Measurements from ENCODE around the gene TIMM10B.

Gene TIMM10B, protein sequence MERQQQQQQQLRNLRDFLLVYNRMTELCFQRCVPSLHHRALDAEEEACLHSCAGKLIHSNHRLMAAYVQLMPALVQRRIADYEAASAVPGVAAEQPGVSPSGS

DNA sequence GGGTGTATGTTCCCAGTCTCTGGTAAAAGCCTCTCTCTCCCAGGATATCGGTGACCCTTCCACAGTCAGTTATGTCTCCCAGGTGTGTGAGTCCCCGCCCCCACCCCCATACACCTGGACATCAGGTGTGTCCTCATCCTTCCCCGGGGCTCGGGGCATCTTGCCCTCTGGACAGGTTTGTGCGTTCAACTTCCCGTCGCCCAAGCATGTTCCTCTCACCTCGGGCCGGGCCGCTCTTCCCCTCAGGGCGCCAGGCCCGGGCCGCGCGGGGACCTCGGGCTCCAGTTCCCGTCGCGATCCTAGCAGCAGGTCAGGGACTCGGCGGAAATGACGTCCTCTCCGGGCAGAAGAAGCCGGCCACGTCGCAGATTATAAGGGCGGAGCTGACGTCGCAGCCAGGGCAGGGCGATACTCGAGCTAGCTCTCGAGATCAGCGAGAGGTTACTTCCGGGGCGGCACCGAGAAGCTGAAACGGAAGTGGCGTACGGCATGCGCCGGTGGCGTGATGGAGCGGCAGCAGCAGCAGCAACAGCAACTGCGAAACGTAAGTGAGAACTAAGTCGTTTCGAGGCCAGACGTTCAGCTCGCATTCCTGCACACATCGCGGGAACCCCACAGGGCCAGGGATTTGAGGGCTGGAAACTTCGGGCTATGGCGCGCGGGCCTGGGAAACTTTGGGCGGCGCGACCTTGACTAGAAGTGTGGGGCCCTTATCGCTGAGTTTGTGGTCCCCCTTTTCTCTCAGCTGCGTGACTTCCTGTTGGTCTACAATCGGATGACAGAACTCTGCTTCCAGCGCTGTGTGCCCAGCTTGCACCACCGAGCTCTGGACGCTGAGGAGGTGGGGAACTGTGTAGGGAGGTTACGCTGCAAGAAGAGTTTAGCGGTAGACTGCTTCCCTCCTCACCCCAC, at the start of gene TIMM10B, which contains the start of gene ARFIP2:
TSS of gene TIMM10B (plus strand) at position 490 of the 912 bp plus-strand sequence. CDS start at position 506, 16 bp downstream.
TSS of gene ARFIP2 (minus strand) at position 320 of the 912 bp plus-strand sequence. CDS start 910 bp downstream, outside the sequence.
- peak; percentile 84 for DNase-seq

DNA sequence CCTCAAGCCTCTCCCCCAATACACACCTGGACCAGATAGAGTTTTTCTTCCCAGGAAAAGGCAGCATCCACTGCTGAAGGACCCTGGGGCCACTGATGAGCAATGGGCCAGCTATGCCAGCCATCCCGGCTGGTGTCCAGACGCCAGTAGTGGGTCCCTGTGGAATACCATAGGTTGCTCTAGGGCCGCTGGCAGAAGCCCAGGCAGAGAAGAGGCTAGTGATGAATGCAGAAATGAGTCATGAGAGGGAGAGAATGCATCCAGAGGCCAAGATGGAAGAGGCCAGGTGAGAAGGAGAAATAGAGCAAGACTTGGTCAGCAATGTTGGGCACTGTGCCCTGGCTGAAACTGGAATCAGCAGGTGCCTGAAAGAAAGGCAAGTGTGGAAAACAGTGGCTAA, 49.4 kb upstream of the TIMM10B start:
- DNase-seq: no peak

DNA sequence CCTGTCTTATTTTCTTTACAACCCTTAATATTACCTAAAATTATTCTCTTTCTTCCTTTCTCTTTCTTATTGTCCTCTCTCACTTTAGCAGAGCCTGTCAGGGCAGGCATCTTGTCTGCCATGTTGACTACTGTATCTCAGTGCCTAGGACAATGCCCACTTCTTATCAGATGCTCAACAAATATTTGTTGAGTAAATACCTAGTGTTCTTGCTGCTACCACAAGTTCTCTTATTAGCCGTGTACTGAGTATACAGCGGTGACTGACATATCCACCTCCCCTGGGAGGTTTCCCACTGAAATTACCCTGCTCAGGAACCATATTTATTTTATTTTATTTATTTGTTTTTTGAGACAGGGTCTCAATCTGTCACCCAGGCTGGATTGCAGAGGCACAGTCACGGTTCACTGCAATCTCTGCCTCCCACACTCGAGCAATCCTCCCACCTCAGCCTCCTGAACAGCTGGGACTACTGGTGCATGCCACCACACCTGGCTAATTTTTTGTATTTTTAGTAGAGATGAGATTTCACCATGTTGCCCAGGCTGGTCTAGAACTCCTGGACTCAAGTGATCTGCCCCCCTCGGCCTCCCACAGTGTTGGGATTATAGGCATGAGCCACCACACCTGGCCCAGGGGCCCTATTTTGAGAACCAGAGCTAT, 47.2 kb upstream of the TIMM10B start:
- DNase-seq: no peak

DNA sequence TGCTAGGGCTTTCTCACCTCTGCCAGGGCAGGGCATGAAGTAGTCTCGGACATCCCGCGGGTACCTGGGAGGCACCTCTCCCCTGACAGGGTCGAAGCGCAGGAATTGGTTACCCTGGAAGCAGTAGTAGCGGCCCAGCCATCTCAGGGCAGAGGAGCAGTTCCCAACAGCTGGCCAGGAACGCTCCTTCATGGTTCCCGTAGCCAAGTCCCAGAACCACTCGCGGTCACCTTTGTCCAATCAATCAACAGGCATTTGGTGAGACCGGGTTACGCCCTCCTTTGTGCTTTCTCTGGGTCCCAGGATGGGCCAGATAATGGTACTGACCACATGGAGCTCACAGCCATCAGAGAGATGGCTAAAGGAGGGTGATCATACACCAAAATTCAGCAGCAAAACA, 43.9 kb upstream of the TIMM10B start:
- DNase-seq: no peak

DNA sequence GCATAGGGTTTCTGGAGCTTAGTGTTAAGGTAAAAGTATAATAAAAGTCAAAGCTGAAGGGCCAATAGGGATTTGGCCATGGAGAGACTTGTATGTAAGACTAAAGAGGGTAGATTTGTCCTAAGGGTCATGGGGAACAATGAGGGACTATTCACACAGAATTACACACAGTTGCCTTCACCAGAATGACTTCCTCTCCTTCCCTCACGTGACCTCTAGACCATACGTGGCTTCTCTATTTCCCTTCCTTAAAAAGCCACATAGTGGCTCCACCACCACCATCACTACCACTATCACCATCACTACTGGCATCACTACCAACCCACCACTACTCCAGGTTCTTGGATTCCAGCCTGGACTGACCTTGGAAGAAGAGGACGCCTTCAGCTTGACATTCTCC, 43.3 kb upstream of the TIMM10B start:
- no peak for DNase-seq

DNA sequence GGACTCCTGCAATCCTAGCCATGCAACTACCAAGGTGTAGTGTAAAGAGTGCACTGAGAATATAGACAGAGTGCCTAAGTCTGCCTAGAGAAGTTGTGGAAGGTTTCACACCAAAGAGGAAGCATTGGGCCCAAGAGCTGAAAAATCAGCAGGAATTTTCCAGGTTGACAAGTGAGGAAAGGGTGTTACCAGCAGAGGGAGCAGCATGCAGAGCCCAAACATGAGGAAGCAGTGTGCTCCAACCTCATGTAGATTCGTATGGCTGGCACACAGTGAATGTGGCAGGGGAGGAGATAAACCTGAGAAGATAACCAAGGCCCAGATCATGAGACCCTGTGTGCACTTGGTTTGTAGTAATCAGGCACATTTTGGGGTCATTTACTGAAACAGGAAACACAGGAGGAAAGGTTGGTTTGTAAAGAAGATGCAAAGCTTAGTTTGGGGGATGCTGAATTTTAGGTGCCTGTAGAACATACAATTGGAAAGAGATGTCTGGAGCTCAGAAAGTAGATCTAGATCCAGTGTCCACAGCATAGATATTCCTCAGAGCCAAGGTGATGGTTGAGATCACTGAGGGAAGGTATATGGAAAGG, 42.2 kb upstream of the TIMM10B start:
- no peak for DNase-seq

DNA sequence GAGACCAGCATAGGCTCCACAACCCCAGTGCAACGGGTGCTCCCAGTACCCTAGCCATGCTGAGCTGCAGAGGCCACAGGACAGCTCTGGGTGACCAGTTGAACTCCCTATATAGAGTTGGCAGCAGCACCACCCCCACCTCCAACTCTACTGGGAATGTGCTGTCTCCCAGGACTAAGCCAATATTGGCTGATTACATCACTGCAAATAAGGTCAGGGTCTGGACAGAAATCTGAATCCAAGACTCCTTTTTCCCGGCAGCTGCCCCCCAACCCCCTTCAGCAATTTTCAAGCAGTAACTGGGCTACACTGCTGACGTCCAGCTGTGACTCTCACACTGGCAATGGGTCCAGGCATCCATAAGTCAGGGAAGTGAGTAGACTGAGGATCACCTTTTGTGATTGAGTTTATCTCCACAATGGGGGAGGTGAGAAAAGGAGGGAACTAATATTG, 40.4 kb upstream of the TIMM10B start, which contains the start of gene HPX:
TSS of gene HPX (minus strand) at position 82 of the 453 bp plus-strand sequence. CDS start at position 58, 24 bp downstream.
- no peak for DNase-seq

DNA sequence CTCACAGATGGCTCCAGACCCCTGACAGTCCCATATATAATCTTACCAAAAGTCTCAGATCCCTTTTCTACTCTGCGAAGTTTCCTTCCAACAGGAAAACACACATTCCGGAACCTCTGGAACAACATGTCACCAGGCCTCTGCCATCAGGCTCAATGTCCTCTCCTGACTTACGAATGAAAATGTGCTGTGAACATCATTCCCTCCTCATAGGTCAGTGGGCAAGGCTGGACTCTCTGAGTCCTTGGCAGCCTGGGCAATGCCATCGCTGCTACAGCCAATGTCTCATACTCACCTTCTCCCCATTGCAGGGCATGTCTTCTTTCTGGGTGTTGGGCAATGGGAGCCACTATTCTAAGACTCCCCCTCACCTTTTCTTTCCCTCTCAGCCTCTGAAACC, 38.9 kb upstream of the TIMM10B start:
- DNase-seq: no peak

DNA sequence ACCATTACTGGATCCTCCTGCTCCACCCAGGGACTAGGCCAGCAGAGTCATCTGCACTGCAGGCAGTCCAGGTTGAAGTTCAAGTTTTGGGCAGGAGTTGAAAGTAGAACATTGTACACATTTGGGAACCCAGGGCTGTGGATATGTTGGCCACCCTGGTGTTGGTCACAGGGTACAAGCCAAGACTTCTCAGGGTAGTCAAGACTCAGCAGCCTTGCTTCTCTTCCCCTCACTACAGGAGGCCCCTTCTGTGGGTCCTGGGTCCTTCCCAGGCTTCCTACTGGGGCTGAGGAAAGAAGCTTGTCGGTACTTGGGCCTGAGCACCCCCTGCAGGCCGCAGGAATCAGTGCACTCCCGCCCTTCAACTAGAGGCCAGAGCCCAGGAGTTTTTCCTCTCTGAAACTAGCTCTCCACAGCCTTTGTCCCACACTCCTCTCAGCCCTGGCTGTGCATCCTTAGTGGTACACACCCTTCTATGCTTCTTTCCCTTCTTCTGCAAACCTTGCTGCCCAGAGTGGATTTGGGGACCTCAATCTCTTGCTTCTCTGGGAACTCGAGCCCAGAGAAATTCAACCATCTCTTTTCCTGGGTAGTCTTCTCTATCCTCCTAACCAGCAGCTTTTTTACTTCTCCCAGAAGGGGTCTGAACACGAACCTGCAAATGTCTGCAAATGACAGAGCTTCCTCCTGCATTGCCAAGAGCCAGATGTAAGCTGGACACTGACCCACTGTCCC, 37.9 kb upstream of the TIMM10B start:
- no peak for DNase-seq

DNA sequence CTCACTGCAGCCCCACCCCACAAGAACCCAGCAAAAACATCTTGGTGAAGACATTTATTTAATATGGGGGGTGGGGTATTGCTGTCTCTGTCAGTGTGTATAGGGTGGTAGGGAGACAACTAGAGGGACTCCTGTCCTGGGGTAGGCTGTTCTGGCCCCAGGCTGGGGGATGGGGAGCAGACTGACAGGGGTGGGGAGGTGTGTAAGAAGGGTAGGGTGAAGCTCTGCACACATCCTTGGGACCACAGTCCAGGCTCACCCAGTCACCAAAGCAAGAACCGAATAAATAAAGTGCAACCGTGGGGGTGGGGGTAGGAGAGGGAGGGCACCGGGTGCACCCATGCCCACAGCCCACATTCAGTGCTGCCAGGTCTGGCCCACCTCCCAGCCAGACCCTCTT, 32.7 kb upstream of the TIMM10B start:
- DNase-seq: no peak

DNA sequence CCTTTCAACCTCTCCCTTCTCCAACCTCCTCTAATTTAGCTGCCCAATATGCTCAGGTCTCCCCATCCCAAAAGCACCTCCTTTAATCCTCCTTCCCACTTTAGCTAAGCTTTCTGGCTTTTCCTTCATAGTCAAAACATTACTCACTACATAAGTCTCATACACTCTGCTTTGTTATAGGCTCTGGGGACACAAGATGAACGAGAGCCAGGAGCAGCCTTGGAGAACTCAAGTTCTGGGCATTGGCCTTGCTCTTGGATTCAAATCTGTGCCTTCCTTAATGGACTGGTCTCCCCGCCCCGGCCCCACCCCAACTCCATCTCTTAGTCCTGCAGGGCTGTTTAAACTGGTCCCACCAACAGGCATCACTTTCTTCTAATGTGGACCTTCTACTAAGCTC, 29.1 kb upstream of the TIMM10B start:
- no peak for DNase-seq

DNA sequence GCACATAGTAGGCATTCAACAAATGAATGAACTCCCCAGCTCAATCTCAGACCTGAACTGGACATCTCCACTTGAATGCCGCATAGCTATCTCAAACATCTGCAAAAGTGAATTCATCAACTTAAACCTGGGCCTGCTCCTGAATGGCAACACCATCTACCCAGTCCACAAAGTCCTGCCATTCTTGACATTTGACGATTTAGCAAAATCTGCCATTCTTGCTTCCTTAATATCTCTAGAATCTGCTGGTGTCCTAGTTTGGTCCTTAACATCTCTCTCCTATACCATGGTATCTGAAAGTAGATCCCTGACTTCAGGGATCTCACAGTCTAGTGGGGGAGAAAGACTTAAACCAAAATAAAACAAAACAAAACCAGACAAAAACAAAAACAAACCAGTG, 28.1 kb upstream of the TIMM10B start:
- no peak for DNase-seq

DNA sequence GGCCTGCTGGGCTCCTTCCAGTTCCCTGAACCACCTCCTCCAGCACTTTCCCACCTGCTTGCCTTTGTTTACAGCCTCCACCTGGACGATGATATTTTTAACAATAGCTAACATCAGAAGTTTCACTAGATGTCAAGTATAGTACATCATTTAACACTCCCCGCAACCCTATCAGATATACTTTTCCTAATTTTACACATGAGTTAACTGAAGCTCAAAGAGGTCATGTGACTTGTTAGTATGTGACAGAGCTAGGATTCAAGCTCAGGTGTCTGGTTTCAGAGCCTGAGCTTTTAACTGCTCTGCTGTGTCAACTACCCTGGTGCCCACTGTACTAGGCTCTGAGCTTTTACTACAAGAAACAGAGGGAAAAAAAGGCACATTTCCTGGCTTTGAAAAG, 26.2 kb upstream of the TIMM10B start:
- no peak for DNase-seq

DNA sequence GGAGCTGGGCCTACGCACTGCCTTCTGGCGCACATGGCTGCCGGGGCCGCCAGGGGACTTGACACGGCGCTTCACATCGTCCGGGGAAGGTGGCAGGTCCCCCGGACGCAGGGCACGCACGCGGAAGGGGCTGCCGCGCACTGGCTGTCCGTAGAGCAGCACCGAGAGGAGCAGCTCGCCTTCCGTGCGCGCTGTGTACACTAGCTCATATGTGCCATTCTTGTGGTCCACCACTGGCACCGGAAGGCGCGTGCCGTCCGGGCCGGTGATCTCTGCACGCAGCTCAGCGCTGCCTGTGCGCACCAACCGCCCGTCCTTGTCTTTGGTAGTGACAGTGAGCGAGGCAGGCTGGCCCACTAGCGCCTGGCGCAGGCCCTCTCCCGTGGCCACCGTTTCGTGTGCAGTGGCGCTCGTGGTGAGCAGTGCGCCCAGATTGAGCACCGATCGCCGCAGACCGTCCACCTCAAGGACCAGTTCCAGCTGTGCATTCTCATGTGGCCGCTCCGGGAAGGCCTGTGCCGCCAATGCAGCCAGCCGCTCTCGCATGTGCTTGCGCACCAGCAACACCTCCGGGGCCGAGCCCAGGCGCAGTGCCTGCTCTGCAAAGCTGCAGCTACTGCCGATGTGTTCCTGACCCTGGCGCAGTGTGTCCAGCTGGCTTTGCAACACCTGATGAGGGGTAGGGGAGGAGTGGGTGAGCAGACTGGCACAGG, 24.8 kb upstream of the TIMM10B start:
- DNase-seq: no peak

DNA sequence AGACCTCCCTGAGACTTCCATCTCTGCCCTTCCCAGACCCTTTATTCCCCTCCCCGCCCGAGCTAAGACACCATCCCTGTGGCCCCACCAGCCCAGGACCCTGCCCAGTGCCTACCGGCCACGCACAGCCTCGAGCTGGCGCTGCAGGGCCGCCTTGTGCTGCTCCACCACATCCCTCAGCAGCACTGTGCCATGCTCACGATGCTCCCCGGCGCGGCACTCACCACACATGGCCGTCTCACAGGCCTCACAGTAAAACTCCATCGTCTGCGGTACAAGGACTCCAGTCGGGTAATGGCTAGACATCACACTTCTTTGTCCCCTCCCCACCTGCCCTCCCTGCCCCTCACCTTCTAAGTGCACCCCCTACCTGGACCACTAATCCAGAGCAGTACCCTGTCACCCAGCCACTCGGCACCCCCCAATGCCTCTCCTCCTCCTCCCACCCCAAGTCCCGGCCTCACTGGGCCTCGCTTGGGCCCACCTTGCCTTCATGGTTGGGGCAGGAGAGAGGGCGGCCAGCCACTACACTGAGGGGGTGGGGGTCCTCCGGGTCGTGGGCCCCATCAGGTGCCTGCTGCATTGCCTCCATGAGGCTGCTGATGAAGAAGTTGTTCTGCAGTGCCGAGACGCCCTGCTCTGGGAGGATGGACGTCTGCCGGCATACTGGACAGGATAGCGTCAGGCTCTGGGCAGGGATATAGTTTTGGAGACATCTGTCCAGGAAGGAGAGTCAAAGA, 23.6 kb upstream of the TIMM10B start:
- no peak for DNase-seq

DNA sequence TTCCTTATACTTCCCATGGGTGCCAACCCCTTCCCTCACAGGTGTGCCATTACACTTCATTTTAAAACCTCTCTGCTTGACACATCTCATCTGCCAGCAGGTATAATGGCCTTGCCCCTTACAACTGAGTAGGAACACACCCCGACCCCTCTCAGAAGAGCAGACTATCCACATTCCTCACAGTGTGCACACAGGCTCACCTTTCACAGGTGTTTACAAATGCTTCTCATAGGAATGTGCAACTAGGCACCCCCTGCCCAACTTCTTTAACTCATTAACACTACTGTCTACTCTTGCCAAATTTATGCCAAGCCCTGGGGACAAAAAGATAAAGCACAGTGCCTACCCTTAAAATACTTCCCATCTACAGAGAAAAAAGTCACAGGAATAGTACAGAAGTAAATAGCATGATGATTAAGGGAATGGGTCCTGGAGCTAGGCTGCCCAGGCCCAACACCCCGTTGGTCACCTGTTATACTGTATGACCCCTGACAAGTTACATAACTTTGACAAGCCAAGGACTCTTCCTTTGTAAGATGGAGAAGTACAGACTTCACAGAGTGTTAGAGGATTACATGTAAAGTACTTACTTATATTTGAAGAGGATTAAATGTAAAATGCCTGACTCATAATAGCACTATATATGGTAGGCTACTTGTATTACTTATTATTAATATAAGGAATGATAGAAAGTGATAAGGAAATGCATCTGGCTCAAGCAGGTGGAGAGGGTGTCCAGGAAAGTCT, 22.8 kb upstream of the TIMM10B start:
- DNase-seq: no peak

DNA sequence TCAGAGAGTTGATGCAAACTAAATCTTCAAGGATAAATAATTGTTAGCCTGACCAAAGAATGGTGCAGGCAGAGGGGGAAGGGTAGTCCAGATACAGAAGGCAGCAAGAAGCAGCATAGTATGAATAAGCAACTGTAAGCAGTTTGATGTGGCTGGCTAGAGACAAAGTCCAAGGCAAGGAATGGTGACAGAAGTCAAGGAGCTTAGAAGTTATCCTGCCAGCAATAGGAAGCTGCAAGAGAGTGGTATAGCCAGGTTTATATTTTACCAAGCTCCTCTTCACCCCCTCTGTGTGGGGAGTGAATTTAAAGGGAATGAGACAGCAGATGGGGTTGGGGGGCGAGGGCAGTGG, 22.2 kb upstream of the TIMM10B start:
- DNase-seq: no peak

DNA sequence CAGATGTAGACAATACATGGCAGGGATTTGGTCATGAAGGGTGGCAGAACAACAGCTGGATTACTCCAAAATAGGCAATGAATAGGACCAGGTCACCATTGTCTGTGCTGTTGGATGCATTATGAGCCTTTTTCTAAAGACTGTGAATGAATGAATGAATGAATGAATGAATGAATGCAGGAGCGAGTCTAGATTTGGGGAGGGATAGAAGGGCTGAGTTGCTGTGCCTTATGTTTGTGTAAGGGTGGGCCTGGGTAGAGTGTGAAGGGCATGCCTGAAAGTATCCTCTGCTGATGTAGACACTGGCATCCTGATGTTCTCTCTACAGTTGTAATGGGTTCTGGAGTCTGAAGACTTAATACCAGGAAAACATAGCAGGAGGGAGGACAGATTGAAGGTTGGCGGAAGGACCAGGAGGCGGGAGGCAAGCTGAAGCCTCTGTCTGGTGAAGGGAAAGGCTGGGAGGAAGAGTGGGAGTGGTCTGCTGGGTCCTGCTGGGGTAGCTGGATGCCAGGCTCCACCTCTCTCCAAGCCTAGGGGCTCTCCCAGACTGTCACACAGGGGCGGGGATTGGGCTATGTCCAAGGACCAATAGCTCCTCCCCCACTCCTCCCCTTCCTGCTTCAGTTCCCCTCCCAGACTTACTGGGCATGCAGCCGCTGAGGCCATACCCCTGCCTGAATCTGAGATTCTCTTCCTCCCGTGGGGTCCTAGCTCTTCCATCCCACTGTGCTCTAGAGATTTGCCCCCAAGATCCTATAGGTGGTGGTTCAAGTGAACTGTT, 12.4 kb upstream of the TIMM10B start:
- peak; percentile 5 for DNase-seq

DNA sequence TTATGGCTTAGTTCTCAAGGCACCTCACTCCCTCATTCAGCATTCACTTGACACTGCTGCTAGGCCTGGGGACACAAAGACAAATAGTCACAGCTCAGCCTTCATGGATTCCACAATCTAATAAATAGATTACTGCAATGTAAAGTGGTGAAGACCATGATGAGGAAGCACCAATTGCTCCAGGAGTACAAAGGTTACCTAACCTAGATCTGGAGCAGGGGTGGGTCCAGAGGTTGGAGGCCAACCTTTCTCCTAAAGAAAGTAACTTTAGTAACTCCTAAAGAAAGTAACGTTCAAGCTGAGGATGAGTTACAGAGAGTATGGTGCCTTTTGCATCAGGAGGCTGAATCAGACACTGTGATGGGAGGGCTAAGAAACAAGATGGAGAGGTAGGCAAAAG, 11.7 kb upstream of the TIMM10B start:
- DNase-seq: no peak

DNA sequence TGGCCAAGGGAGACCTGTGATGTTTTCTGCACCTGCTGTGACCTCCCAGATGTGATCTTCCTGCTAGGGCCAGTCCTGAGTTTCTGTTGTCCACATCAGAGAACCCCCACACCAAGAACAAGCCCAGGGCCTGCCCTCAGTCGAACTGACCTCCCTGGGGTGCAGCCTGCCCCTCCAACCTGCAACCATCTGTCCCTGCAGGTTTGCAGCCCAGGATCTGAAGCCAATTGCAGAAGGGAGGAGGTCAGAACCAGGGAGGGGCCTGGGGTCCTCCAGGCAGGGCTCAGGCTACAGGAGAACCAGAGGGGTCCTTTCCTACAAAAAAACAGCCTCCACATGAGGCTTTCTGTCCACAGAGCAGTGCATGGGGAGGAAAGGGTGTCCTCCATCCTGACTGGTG, 8.4 kb upstream of the TIMM10B start:
- no peak for DNase-seq
